Measurements from ENCODE around the gene RNF213.

DNA sequence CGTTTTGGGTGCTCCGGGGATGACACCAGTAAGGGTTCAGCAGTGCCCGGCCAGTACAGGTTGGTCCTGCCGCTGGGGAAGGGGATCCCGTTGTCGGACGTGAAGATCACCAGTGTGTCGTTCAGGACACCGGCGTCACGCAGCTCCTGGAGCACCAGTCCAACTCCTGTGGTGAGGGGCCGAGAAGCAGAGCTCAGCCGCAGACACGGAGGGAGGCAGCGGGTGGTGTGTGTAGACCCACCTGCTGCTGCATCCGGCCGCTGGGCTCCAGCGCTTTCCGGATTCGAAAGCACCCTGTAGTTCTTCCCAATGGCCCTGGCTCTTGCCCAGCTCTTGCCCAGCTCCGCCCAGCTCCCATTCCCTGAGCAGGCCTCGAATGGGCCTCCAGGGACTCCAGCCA lies 48.5 kb upstream of the RNF213 start:
- TF ChIP-seq, protein P1, sequence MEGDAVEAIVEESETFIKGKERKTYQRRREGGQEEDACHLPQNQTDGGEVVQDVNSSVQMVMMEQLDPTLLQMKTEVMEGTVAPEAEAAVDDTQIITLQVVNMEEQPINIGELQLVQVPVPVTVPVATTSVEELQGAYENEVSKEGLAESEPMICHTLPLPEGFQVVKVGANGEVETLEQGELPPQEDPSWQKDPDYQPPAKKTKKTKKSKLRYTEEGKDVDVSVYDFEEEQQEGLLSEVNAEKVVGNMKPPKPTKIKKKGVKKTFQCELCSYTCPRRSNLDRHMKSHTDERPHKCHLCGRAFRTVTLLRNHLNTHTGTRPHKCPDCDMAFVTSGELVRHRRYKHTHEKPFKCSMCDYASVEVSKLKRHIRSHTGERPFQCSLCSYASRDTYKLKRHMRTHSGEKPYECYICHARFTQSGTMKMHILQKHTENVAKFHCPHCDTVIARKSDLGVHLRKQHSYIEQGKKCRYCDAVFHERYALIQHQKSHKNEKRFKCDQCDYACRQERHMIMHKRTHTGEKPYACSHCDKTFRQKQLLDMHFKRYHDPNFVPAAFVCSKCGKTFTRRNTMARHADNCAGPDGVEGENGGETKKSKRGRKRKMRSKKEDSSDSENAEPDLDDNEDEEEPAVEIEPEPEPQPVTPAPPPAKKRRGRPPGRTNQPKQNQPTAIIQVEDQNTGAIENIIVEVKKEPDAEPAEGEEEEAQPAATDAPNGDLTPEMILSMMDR (IDR thresholded peaks at IDR 0.05) = no peak
- no peak for TF ChIP-seq POLR2A (IDR thresholded peaks at IDR 0.05)
